GM13976 (cell line): ENCODE results near the gene GTF2H2C.
"Not testable (repeated sequence)": the region's sequence is repeated elsewhere in the genome, so short reads cannot be mapped to it uniquely, and the experiment has no call there.

Experiments used
- DNase-seq: peaks from one replicate; pipeline ENCODE4 v3.0.0; 2012; ENCODE audit warnings: low spot score
- CTCF ChIP-seq: IDR thresholded peaks from 2 replicates; pipeline ENCODE4 v1.5.1; 2012; ENCODE audit warnings: borderline replicate concordance, mild to moderate bottlenecking; ENCODE audit not compliant: insufficient read depth; ENCODE audit errors: extremely low read depth, missing control alignments, control extremely low read depth
- in situ Hi-C: fragments of 300-500 bp; cut with MboI; formaldehyde crosslinking; loops from one replicate; pipeline ENCODE4 v1.12.0; 2022; ENCODE audit warnings: low sequenced_read_pairs, mixed read lengths, inconsistent platforms; ENCODE audit not compliant: unreplicated experiment

Gene GTF2H2C

DNA sequence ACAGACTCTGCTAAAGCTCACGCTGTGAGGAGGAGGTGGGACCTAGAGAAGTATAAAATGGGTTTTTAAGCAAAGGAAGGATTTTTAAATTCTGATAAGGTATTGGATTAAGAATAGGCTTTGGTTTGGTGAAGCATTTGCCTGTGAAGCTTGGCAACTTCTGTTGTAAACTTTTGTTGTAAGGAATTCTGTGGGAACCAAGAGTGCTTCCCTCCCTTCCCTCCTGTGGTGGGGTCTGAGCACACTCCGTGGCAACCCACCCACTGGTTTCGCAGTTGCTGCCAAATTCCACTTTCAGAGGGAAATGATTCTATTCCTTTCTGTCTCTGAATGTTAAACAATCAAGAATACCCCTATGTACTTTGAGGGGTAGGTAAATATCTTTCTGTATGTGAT is 28.6 kb upstream of the GTF2H2C start:
- TF ChIP-seq CTCF, result no peak
- in situ Hi-C loops, result no loop called here
- DNase-seq, result no peak

- DNase-seq, in situ Hi-C loops: not testable (repeated sequence)
These were observed 22.1 kb upstream of the GTF2H2C start for GRCh38 chr5:69537911-69538310.

DNA sequence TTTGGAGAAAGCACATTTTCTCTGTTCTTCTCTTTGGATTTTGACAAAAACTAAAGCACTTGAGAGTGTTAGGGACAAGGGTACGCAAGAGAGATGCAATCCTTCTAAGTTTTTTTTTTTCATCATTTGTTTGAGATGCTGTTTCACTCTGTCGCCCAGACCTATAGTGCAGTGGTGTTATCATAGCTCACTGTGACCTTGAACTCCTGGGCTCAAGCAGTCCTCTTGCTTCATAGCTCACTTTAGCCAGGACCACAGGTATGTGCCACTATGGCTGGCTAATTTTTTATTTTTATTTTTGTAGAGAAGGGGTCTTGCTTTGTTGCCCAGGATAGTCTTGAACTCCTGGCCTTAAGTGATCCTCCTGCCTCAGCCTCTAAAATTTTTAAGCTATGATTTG is 21.3 kb upstream of the GTF2H2C start:
- DNase-seq, in situ Hi-C loops: not testable (repeated sequence)

DNA sequence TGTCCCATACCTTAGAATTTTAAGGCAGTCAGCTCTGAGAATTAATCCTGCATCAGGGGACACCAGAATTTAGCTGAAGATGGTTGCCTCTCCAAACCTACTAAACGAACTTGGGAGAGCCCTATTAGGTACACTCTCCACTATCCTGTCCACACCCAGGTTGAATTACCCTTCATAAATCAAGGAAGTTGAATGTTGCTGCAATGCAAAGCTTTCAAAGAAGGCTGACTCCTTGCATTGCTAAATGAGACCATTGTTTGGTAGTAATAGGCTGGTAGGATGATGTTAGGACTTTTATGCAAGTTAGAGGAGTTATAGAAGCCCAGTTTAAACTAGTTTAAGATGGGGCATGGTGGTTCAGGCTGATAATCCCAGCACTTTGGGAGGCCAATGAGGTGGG is 18.6 kb upstream of the GTF2H2C start:
- DNase-seq, in situ Hi-C loops: not testable (repeated sequence)

GRCh38 chr5:69542838-69543618 is 17.0 kb upstream of the GTF2H2C start:
- DNase-seq, in situ Hi-C loops: not testable (repeated sequence)

GRCh38 chr5:69544602-69545001 is 15.4 kb upstream of the GTF2H2C start:
- DNase-seq, in situ Hi-C loops: not testable (repeated sequence)

GRCh38 chr5:69560587-69561431 is 818 bp downstream of the GTF2H2C start:
- in situ Hi-C loops, DNase-seq: not testable (repeated sequence)

DNA sequence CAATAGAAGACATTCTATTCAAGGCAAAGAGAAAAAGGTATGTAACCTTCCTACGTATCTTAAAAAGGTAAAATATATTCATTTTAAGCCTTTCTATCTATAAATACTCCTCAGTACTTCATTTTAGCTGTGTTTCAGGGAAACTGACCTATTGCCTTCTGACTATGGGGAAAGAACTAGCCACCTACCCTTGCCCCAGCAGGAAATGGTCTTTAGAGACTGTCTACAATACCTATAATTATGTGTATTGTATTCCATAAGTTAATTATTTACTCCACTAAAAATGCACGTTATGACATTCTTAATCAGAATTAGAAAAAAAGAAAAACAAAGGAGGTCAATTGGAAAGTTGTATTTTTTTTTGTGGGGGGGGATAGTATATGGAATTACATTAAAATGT is 6.2 kb downstream of the GTF2H2C start:
- DNase-seq, in situ Hi-C loops: not testable (repeated sequence)

- DNase-seq, in situ Hi-C loops: not testable (repeated sequence)
These were observed 8.1 kb downstream of the GTF2H2C start for GRCh38 chr5:69568072-69568471.

DNA sequence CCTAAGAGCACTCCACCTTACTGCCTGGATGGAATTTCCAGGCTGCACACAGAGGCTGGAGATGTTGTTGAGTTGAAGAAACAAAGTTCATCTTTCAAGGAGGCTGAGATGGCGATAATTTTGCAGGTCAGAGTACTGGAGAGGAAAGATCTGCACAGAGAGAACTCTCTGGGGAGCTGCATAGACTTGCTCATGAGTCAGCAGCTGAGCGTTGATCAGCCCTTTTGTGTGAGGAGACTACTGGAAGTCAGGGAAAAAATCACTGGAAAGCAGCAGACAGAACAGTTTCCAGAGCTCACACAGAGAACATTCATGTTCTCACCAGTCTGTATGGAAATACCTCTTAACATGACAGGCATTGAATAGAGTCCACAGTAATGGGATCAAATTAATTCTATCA is 23.4 kb downstream of the GTF2H2C start:
- in situ Hi-C loops, DNase-seq: not testable (repeated sequence)

DNA sequence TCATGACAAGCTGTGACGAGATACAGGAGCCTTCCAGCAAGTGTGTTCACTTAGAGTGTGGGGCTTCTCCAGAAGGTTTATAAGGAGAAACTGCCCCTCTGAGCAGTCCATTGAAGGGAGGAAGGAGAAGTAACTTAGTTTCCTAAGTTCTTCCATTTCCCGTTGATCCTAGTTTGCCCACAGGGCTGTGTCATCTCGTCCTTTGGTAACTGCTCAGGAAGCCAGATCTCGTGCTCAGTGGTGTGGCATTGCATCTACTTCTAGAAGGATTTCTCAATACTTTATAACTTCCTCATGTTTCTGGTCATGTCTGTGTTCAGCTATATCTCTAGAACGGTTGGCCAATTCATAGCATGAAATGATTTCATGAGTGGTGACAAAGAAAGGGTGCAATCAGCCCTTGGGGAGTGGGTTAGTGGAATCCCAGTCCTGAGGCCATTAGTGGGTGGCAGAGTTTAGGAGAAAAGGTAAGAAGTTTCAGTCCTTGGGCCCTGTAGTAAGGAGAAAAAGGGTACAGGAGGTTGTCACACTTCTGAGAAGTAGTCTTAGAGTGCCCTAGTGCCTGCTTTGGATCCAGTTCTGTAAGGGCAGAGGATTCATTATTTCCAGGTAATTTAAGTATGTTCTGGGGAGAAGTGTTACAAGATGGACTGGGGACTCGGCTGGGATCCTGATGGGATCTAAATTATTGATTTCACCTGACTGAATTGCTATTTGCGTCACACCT is 36.3 kb downstream of the GTF2H2C start:
- DNase-seq, in situ Hi-C loops: not testable (repeated sequence)

DNA sequence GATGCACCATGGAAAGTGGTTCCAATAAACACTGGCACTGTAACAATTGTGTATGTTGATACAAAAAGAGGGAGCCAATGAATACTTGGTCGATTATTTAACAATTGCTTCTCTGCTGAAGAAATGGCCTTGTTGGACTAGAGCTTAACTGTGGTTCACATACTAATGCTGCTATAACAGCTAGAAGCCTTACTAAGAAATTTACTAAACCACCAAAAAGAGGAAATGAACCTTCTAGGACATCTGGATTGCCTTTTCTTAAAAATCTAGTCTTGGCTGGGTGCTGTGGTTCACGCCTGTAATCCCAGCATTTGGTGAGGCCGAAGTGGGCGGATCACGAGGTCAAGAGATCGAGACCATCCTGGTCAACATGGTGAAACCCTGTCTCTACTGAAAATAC is 42.0 kb downstream of the GTF2H2C start:
- DNase-seq, in situ Hi-C loops: not testable (repeated sequence)

DNA sequence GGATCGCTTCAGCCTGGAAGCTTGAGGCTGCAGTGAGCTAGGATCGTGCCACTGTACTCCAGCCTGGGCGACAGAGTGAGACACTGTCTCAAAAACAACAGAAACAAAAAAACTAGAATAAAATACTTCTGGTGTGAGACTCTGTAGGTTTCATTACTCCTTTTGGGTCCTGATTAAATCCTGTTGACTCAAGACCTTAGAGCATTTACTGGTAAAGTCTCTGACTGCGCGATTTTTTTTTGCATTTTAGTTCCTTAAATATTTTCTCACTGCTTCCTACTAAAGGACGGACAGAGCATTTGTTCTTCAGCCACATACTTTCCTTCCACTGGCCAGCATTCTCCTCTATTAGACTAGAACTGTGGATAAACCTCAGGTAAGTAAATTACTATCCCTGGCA is 46.8 kb downstream of the GTF2H2C start:
- DNase-seq, in situ Hi-C loops: not testable (repeated sequence)

DNA sequence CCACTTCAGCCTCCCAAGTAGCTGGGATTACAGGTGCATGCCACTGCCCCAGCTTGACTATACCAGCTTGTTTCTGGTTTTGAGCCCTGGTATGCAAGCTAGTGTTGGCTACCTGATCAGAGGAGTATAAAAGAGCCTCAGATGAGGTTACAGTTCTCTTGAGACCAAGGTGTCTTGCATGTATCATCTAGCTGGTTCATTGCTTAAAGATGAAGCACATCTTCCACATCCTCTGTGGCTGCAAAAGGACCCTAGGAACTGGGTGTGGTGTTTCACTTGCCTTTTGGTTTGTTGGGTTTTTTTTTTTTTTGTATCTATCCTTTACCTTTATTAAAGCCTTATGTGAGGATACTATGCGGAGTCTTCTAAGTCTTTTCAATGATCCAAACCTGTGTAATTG is 47.8 kb downstream of the GTF2H2C start:
- DNase-seq, in situ Hi-C loops: not testable (repeated sequence)

GRCh38 chr5:69608861-69609496 is 49.0 kb downstream of the GTF2H2C start:
- in situ Hi-C loops, DNase-seq: not testable (repeated sequence)

DNA sequence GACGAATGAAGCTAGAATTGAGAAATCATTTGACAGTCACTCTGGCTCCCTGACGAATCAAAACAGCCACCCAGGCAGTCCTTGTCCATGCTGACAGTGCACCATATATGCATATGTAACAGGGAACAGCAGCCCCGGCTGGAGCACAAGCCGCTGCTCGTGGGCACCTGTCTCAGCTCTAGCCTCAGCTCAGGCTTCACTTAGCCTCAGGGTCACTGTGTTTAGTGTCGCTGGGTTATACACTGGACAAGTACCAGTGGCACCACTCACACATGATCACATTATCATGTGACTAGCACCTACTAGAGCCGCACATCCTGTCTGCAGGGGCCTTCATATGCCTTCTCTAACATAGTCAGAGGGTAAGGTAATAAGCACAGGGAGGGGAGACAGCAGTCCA is 54.9 kb downstream of the GTF2H2C start:
- in situ Hi-C loops, DNase-seq: not testable (repeated sequence)

GRCh38 chr5:69631879-69632278 is 71.9 kb downstream of the GTF2H2C start:
- DNase-seq, in situ Hi-C loops: not testable (repeated sequence)
